ENCODE measurements around the gene NCBP3.

The NCBP3 gene

GRCh38 chr17:3875317-3875716 lies 29.3 kb upstream of the NCBP3 start:
- no peak overlapping the region for H4K8ac ChIP-seq (ENCODE audit: low read length)
- no peaks in the 10 kb centered on the region for H3K9me3 ChIP-seq (ENCODE audit: control insufficient read depth, low read length)
- H3K18ac ChIP-seq (ENCODE audit: low read depth in 1 of 2, low read length in 2 of 2): no peak overlapping the region
- no peak overlapping the region for H2BK12ac ChIP-seq (ENCODE audit: low read length in 2 of 2)
- H2BK5ac ChIP-seq (ENCODE audit: low read depth, low read length, poor library complexity, severe bottlenecking): no peak overlapping the region
- H2BK120ac ChIP-seq (ENCODE audit: low read depth, low read length): no peak overlapping the region
- H3K4ac ChIP-seq (ENCODE audit: low read depth in 1 of 2, low read length in 2 of 2): no peak overlapping the region
- WGBS: 96% methylated on average over 5 of the region's 7 CpGs
- H3K9ac ChIP-seq (ENCODE audit: low read length): no peak overlapping the region
- H4K91ac ChIP-seq (ENCODE audit: low read length): no peak overlapping the region
- no peak overlapping the region for H3K4me2 ChIP-seq (ENCODE audit: low read length, poor library complexity, severe bottlenecking)
- no peak overlapping the region for H3K4me3 ChIP-seq (ENCODE audit: insufficient read depth in 1 of 2, low read depth in 1 of 2, low read length in 2 of 2)
- H3K23ac ChIP-seq (ENCODE audit: low read length in 2 of 2): no peak overlapping the region
- peaks cover 4% of the 10 kb centered on the region for H3K79me1 ChIP-seq (replicated peaks; ENCODE audit: low read length, poor library complexity, severe bottlenecking)
- H3K27ac ChIP-seq (ENCODE audit: low read length, poor library complexity, severe bottlenecking): no peak overlapping the region
- H3K14ac ChIP-seq (ENCODE audit: low read length in 2 of 2): no peak overlapping the region
- H3K4me1 ChIP-seq (ENCODE audit: control insufficient read depth, insufficient read depth, low read depth, low read length): peaks cover 20% of the 10 kb centered on the region
- peaks cover 51 to 59% of the 10 kb centered on the region in 2 experiments for H3K36me3 ChIP-seq (ENCODE audit: control insufficient read depth in 1 of 2, insufficient read depth in 2 of 2, low read depth in 1 of 2, low read length in 2 of 2)
- H2BK15ac ChIP-seq (ENCODE audit: low read depth, poor library complexity, severe bottlenecking): no peak overlapping the region
- H2AFZ ChIP-seq (ENCODE audit: low read depth, low read length): no peak overlapping the region
- H3K27me3 ChIP-seq (ENCODE audit: control insufficient read depth in 1 of 2, insufficient read depth in 1 of 2, low read length in 2 of 2): no peaks in the 10 kb centered on the region
- no peak for DNase-seq
- H2AK5ac ChIP-seq (ENCODE audit: low read length, severe bottlenecking): no peak overlapping the region

GRCh38 chr17:3873862-3874261 lies 27.8 kb upstream of the NCBP3 start:
- Histone ChIP-seq H3K9me3 (ENCODE audit: control insufficient read depth, low read length) (no peaks in the 10 kb centered on the region), H3K79me1 (replicated peaks; ENCODE audit: low read length, poor library complexity, severe bottlenecking) (peaks cover 4% of the 10 kb centered on the region), H3K4ac (ENCODE audit: low read depth in 1 of 2, low read length in 2 of 2) (no peak overlapping the region), H2BK12ac (ENCODE audit: low read length in 2 of 2) (no peak overlapping the region), H3K9ac (ENCODE audit: low read length) (no peak overlapping the region), H3K4me1 (ENCODE audit: control insufficient read depth, insufficient read depth, low read depth, low read length) (peaks cover 5% of the 10 kb centered on the region), H3K23ac (ENCODE audit: low read length in 2 of 2) (no peak overlapping the region), H3K18ac (ENCODE audit: low read depth in 1 of 2, low read length in 2 of 2) (no peak overlapping the region), H2AFZ (ENCODE audit: low read depth, low read length) (no peak overlapping the region), H2BK120ac (ENCODE audit: low read depth, low read length) (no peak overlapping the region), H3K4me3 (ENCODE audit: insufficient read depth in 1 of 2, low read depth in 1 of 2, low read length in 2 of 2) (no peak overlapping the region), H4K91ac (ENCODE audit: low read length) (no peak overlapping the region), H3K4me2 (ENCODE audit: low read length, poor library complexity, severe bottlenecking) (no peak overlapping the region), H4K8ac (ENCODE audit: low read length) (no peak overlapping the region), H3K27ac (ENCODE audit: low read length, poor library complexity, severe bottlenecking) (no peak overlapping the region), H2BK5ac (ENCODE audit: low read depth, low read length, poor library complexity, severe bottlenecking) (no peak overlapping the region), H3K27me3 (ENCODE audit: control insufficient read depth in 1 of 2, insufficient read depth in 1 of 2, low read length in 2 of 2) (no peaks in the 10 kb centered on the region), H3K14ac (ENCODE audit: low read length in 2 of 2) (no peak overlapping the region), H2AK5ac (ENCODE audit: low read length, severe bottlenecking) (no peak overlapping the region), H2BK15ac (ENCODE audit: low read depth, poor library complexity, severe bottlenecking) (no peak overlapping the region), H3K36me3 (ENCODE audit: control insufficient read depth in 1 of 2, insufficient read depth in 2 of 2, low read depth in 1 of 2, low read length in 2 of 2) (peaks cover 51 to 69% of the 10 kb centered on the region in 2 experiments)
- no peak for DNase-seq
- WGBS: 96% methylated on average over 10 of the region's 10 CpGs

GRCh38 chr17:3870871-3871306 lies 24.8 kb upstream of the NCBP3 start:
- H3K4me3 ChIP-seq (ENCODE audit: insufficient read depth in 1 of 2, low read depth in 1 of 2, low read length in 2 of 2): no peak overlapping the region

GRCh38 chr17:3867606-3868005 lies 21.6 kb upstream of the NCBP3 start:
- no peak overlapping the region for H3K27ac ChIP-seq (ENCODE audit: low read length, poor library complexity, severe bottlenecking)
- H4K8ac ChIP-seq (ENCODE audit: low read length): no peak overlapping the region
- H3K4ac ChIP-seq (ENCODE audit: low read depth in 1 of 2, low read length in 2 of 2): no peak overlapping the region
- no peak overlapping the region for H4K91ac ChIP-seq (ENCODE audit: low read length)
- H3K79me1 ChIP-seq (replicated peaks; ENCODE audit: low read length, poor library complexity, severe bottlenecking): no peaks in the 10 kb centered on the region
- H2BK5ac ChIP-seq (ENCODE audit: low read depth, low read length, poor library complexity, severe bottlenecking): no peak overlapping the region
- H3K9me3 ChIP-seq (ENCODE audit: control insufficient read depth, low read length): no peaks in the 10 kb centered on the region
- no peak overlapping the region for H3K4me3 ChIP-seq (ENCODE audit: insufficient read depth in 1 of 2, low read depth in 1 of 2, low read length in 2 of 2)
- no peaks in the 10 kb centered on the region for H3K27me3 ChIP-seq (ENCODE audit: control insufficient read depth in 1 of 2, insufficient read depth in 1 of 2, low read length in 2 of 2)
- no peak overlapping the region for H3K14ac ChIP-seq (ENCODE audit: low read length in 2 of 2)
- no peak overlapping the region for H2BK15ac ChIP-seq (ENCODE audit: low read depth, poor library complexity, severe bottlenecking)
- peaks cover 23 to 42% of the 10 kb centered on the region in 2 experiments for H3K36me3 ChIP-seq (ENCODE audit: control insufficient read depth in 1 of 2, insufficient read depth in 2 of 2, low read depth in 1 of 2, low read length in 2 of 2)
- no peak overlapping the region for H2AK5ac ChIP-seq (ENCODE audit: low read length, severe bottlenecking)
- no peak overlapping the region for H3K9ac ChIP-seq (ENCODE audit: low read length)
- H3K23ac ChIP-seq (ENCODE audit: low read length in 2 of 2): no peak overlapping the region
- WGBS: 88% methylated on average over 11 of the region's 11 CpGs
- no peak overlapping the region for H2AFZ ChIP-seq (ENCODE audit: low read depth, low read length)
- H2BK120ac ChIP-seq (ENCODE audit: low read depth, low read length): no peak overlapping the region
- H3K18ac ChIP-seq (ENCODE audit: low read depth in 1 of 2, low read length in 2 of 2): no peak overlapping the region
- no peak for DNase-seq
- peaks cover 24% of the 10 kb centered on the region for H3K4me1 ChIP-seq (ENCODE audit: control insufficient read depth, insufficient read depth, low read depth, low read length)
- H3K4me2 ChIP-seq (ENCODE audit: low read length, poor library complexity, severe bottlenecking): no peak overlapping the region
- H2BK12ac ChIP-seq (ENCODE audit: low read length in 2 of 2): no peak overlapping the region

More at GRCh38 chr17:3870871-3871306, 24.8 kb upstream of the NCBP3 start:
- Histone ChIP-seq H3K14ac (ENCODE audit: low read length in 2 of 2) (no peak overlapping the region), H3K9ac (ENCODE audit: low read length) (no peak overlapping the region), H2BK15ac (ENCODE audit: low read depth, poor library complexity, severe bottlenecking) (no peak overlapping the region), H2BK5ac (ENCODE audit: low read depth, low read length, poor library complexity, severe bottlenecking) (no peak overlapping the region), H3K27ac (ENCODE audit: low read length, poor library complexity, severe bottlenecking) (no peak overlapping the region), H3K4me2 (ENCODE audit: low read length, poor library complexity, severe bottlenecking) (no peak overlapping the region), H3K9me3 (ENCODE audit: control insufficient read depth, low read length) (no peaks in the 10 kb centered on the region), H2AK5ac (ENCODE audit: low read length, severe bottlenecking) (no peak overlapping the region), H3K4me1 (ENCODE audit: control insufficient read depth, insufficient read depth, low read depth, low read length) (peaks cover 12% of the 10 kb centered on the region), H2AFZ (ENCODE audit: low read depth, low read length) (no peak overlapping the region), H4K8ac (ENCODE audit: low read length) (no peak overlapping the region), H3K4ac (ENCODE audit: low read depth in 1 of 2, low read length in 2 of 2) (no peak overlapping the region), H3K27me3 (ENCODE audit: control insufficient read depth in 1 of 2, insufficient read depth in 1 of 2, low read length in 2 of 2) (no peaks in the 10 kb centered on the region), H3K18ac (ENCODE audit: low read depth in 1 of 2, low read length in 2 of 2) (no peak overlapping the region), H3K36me3 (ENCODE audit: control insufficient read depth in 1 of 2, insufficient read depth in 2 of 2, low read depth in 1 of 2, low read length in 2 of 2) (peaks cover 48 to 56% of the 10 kb centered on the region in 2 experiments), H2BK12ac (ENCODE audit: low read length in 2 of 2) (no peak overlapping the region), H2BK120ac (ENCODE audit: low read depth, low read length) (no peak overlapping the region), H3K23ac (ENCODE audit: low read length in 2 of 2) (no peak overlapping the region), H4K91ac (ENCODE audit: low read length) (no peak overlapping the region), H3K79me1 (replicated peaks; ENCODE audit: low read length, poor library complexity, severe bottlenecking) (peaks cover 2% of the 10 kb centered on the region)
- DNase-seq: no peak
- 77% methylated on average over 9 of the region's 11 CpGs for WGBS
